ENCODE measurements around the gene PPM1F.

DNA sequence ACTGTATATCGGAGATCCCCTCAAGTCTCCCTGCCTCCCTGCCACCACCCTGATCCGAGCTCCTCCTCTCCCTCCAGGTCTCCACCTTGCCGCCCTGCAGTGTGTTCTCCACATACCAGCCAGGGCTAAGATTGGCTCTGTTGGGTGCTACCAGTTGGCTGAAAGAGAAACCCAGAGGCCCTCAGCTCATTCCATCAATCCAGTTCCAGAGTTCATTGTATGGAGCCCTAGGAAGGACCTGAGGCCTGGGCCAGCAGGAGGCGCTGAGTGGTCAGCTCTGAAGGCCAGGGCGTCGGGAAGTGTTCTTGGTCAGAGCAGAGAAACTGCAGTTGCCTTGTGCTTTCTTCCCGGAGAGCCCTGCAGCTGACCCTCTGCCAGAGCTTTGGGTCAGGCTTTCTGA is 32.1 kb upstream of the PPM1F start:
- TF ChIP-seq, protein P1, sequence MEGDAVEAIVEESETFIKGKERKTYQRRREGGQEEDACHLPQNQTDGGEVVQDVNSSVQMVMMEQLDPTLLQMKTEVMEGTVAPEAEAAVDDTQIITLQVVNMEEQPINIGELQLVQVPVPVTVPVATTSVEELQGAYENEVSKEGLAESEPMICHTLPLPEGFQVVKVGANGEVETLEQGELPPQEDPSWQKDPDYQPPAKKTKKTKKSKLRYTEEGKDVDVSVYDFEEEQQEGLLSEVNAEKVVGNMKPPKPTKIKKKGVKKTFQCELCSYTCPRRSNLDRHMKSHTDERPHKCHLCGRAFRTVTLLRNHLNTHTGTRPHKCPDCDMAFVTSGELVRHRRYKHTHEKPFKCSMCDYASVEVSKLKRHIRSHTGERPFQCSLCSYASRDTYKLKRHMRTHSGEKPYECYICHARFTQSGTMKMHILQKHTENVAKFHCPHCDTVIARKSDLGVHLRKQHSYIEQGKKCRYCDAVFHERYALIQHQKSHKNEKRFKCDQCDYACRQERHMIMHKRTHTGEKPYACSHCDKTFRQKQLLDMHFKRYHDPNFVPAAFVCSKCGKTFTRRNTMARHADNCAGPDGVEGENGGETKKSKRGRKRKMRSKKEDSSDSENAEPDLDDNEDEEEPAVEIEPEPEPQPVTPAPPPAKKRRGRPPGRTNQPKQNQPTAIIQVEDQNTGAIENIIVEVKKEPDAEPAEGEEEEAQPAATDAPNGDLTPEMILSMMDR (IDR thresholded peaks at IDR 0.05; ENCODE audit: low read depth, low read length), result peak; percentile 77
- TF ChIP-seq EZH2phosphoT487 (IDR thresholded peaks at IDR 0.05; ENCODE audit: low read depth), result no peak

Measured in OCI-LY3 (cell line).